NCI-H2107 treated with DMSO at 0.1 percent for 48 hours (cell line): ENCODE data around the gene WFDC1.

Source experiments
- DNase-seq: peaks from one replicate; lab custom pipeline; 2025; ENCODE audit not compliant: unreplicated experiment; lab: John Stamatoyannopoulos, UW

The WFDC1 gene

DNA sequence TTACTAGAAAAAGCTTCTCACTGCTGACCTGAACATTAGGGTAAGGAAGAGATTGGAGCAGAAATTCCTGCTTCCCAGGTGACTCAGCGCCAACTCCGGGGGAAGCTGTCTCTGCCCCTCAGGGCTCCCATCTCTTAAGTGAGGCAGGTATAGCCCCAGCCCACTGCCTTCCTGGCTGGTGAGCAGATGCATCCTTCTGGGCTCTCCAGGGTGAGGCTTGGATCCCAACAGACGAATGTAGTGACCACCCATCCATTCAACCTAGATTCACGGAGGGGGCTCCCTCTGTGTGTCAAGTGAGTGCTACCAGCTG lies 76.8 kb downstream of the WFDC1 start:
- no peak for DNase-seq

DNA sequence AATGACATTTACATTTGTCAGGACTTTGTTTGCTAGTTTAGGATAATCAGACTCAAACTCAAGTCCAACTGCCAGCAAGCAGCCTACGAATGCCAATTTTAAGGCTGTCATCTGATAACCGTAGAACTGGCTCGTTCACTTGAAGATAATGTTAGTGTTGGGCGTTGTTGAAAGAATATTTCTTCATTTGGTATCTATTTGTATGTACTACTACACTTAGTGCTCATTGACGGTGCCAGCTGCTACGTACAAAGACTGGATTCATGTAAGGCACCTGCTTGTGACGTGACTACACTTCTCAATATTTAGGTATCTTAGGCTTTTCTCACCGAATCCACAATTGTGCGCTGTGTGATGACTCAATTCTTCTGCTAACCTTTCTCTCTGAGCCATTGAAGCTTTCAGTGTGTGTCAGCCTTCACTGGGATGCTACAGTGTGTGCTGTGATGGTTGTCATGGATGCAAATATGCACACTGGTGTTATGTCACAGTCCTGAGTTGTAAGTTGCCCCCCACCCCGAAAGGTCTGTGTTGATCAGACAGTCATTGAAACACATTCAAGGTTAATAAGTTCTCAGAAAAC lies 79.3 kb downstream of the WFDC1 start:
- DNase-seq = no peak

- no peak for DNase-seq
These were observed 83.4 kb downstream of the WFDC1 start for GRCh38 chr16:84378099-84378498.

- DNase-seq = no peak
These were observed 83.9 kb downstream of the WFDC1 start for GRCh38 chr16:84378567-84378966.

DNA sequence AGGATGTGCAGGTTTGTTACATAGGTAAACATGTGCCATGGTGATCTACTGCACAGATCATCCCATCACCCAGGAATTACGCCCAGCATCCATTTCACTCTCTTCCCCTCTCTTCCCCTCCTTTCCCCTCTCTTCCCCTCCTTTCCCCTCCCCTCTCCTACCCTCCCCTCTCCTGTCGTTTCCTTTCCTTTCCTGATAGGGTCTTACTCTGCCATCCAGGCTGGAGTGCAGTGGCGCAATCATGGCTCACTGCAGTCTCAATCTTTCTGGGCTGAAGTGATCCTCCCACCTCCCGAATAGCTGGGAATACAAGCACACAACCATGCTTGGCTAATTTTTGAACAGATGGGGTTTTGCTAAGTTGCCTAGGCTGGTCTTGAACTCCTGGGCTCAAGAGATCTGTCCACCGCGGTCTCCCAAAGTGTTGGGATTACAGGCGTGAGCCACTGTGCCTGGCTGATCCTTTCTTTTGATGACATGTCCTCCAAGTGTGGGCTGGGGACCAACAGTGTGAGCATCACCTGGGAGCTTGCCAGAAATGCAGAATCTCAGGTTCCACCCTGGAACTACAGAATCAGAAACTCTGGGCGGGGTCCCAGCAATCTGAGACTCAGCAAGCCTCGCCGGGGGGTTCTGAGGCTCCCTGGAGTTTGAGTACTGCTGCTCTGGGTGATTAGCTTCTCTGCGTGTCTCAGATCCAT lies 84.5 kb downstream of the WFDC1 start:
- DNase-seq = no peak
